HCT116 (cell line): ENCODE results near the gene UCP1. TPM values are rescaled to one million over a fixed set of nuclear protein-coding genes. Genes with fewer than 3 reads are reported as not detected.

Source experiments
- ATAC-seq: fragments of 200-7000 bp; cut with Tn5 transposase; 2 replicates; pipeline ENCODE4 v1.9.1; 2020; ENCODE audit warnings: mild to moderate bottlenecking, moderate library complexity
- BruUV-seq: library from RNA; stranded (reverse); fragments of 400-500 nt; replicated peaks from 2 replicates; lab custom pipeline; 2021; lab: Mats Ljungman, UMichigan
- CTCF ChIA-PET: fragments of 300-600 bp; sonication (Branson Sonifier 250); formaldehyde crosslinking; loops from one replicate; lab custom pipeline; 2021; ENCODE audit warnings: antibody characterized with exemption; lab: Charles Lee
- POLR2A ChIA-PET: fragments of 300-600, 350-600 bp; sonication (Branson Sonifier 250); formaldehyde crosslinking; loops from one replicate; lab custom pipeline; 2021; ENCODE audit warnings: antibody characterized with exemption; lab: Charles Lee
- RAD21 ChIA-PET, 2 experiments: fragments of 300-600 bp; sonication (Branson Sonifier 250); formaldehyde crosslinking; loops; one replicate each; lab custom pipeline; 2023; ENCODE audit warnings: low total read pairs in 2 of 2; ENCODE audit not compliant: uncharacterized antibody in 2 of 2, unreplicated experiment in 2 of 2, low non-redundant PET in 1 of 2; lab: Charles Lee
- DNase-seq: peaks from one replicate; pipeline ENCODE4 v3.0.0-alpha.2; 2010; ENCODE audit warnings: low read depth, low spot score
- H2AFZ ChIP-seq: fragments of 200-600 bp; shearing (Covaris generic), sonication (generic); 2 replicates; pipeline ENCODE4 v1.6.1; 2017; ENCODE audit warnings: low read depth, mixed run types, mixed read lengths, antibody characterized with exemption, low read length; ENCODE audit not compliant: poor library complexity, severe bottlenecking
- H3K27ac ChIP-seq: 2 replicates; pipeline ENCODE4 v1.5.1; 2012; ENCODE audit warnings: low read depth, low read length
- H3K27me3 ChIP-seq: fragments of 200-600 bp; sonication (generic); 2 replicates; pipeline ENCODE4 v1.6.1; 2016; ENCODE audit warnings: mixed run types, low read length, mixed read lengths; ENCODE audit not compliant: insufficient read depth
- H3K36me3 ChIP-seq, 2 experiments: fragments of 200-500 bp in 1 of 2; fragments of 200-600 bp in 1 of 2; sonication (Bioruptor generic) in 1 of 2; sonication (generic) in 1 of 2; 2 replicates each; pipeline versions ENCODE4 v1.5.1 to v1.6.1; 2014 to 2016; ENCODE audit warnings: low read length in 2 of 2, inconsistent platforms in 1 of 2, mixed read lengths in 1 of 2, mixed run types in 1 of 2; ENCODE audit not compliant: insufficient read depth in 2 of 2, control insufficient read depth in 1 of 2
- H3K4me1 ChIP-seq, 2 experiments: fragments of 200-600 bp in 1 of 2; sonication (generic) in 1 of 2; 2 replicates each; pipeline versions ENCODE4 v1.5.1 to v1.6.1; 2012 to 2017; ENCODE audit warnings: low read length in 2 of 2, inconsistent platforms in 1 of 2, mild to moderate bottlenecking in 1 of 2, mixed read lengths in 1 of 2, mixed run types in 1 of 2, moderate library complexity in 1 of 2; ENCODE audit not compliant: insufficient read depth in 2 of 2, control insufficient read depth in 1 of 2
- H3K4me2 ChIP-seq: fragments of 200-600 bp; sonication (generic); 2 replicates; pipeline ENCODE4 v1.6.1; 2017; ENCODE audit warnings: mixed run types, low read length, mixed read lengths
- H3K4me3 ChIP-seq, 2 experiments: fragments of 200-600 bp in 1 of 2; sonication (generic) in 1 of 2; replicated peaks in 1 of 2; 2 replicates each; pipeline ENCODE4 v1.5.1; 2011 to 2016; ENCODE audit warnings: low read length in 2 of 2, control low read depth in 1 of 2, low read depth in 1 of 2, mild to moderate bottlenecking in 1 of 2, mixed read lengths in 1 of 2, mixed run types in 1 of 2
- H3K79me2 ChIP-seq: fragments of 200-600 bp; sonication (generic); 2 replicates; pipeline ENCODE4 v1.6.1; 2017; ENCODE audit warnings: mild to moderate bottlenecking, mixed run types, low read length, moderate library complexity, mixed read lengths; ENCODE audit not compliant: insufficient read depth
- H3K9ac ChIP-seq: fragments of 200-600 bp; sonication (generic); 2 replicates; pipeline ENCODE4 v1.6.1; 2016; ENCODE audit warnings: low read length, mixed read lengths
- H3K9me2 ChIP-seq: fragments of 200-600 bp; sonication (generic), shearing (Covaris generic); 2 replicates; pipeline ENCODE4 v1.6.1; 2017; ENCODE audit warnings: mixed run types, mild to moderate bottlenecking, moderate library complexity; ENCODE audit not compliant: insufficient read depth
- H3K9me3 ChIP-seq, 2 experiments: fragments of 200-500 bp in 1 of 2; fragments of 200-600 bp in 1 of 2; sonication (Bioruptor generic) in 1 of 2; sonication (generic) in 1 of 2; 2 replicates each; pipeline ENCODE4 v1.6.1; 2014 to 2017; ENCODE audit warnings: low read length in 2 of 2, mixed read lengths in 2 of 2, inconsistent platforms in 1 of 2, low read depth in 1 of 2, mild to moderate bottlenecking in 1 of 2, mixed run types in 1 of 2, moderate library complexity in 1 of 2; ENCODE audit not compliant: control insufficient read depth in 1 of 2, insufficient read depth in 1 of 2
- H4K20me1 ChIP-seq: fragments of 200-600 bp; sonication (generic), shearing (Covaris generic); 2 replicates; pipeline ENCODE4 v1.6.1; 2017; ENCODE audit warnings: mixed run types, mild to moderate bottlenecking, moderate library complexity; ENCODE audit not compliant: insufficient read depth
- ATF3 ChIP-seq: IDR thresholded peaks from 2 replicates; pipeline ENCODE4 v1.6.1; 2012
- CBX3 ChIP-seq: IDR thresholded peaks from 2 replicates; pipeline ENCODE4 v1.6.1; 2012; ENCODE audit warnings: low read depth
- CEBPB ChIP-seq: IDR thresholded peaks from 2 replicates; pipeline ENCODE4 v1.6.1; 2012; ENCODE audit warnings: low read depth
- CTCF ChIP-seq, 3 experiments: fragments of 200-600 bp in 1 of 3; sonication (generic) in 1 of 3; IDR thresholded peaks in 2 of 3; conservative IDR thresholded peaks in 1 of 3; 2 replicates each; pipeline ENCODE4 v1.5.1; 2012 to 2017; ENCODE audit warnings: low read depth in 2 of 3, low read length in 2 of 3, antibody characterized with exemption in 1 of 3, borderline replicate concordance in 1 of 3, control low read depth in 1 of 3, mild to moderate bottlenecking in 1 of 3, mixed read lengths in 1 of 3, mixed run types in 1 of 3, moderate library complexity in 1 of 3; ENCODE audit not compliant: insufficient read depth in 1 of 3
- EGR1 ChIP-seq: IDR thresholded peaks from 2 replicates; pipeline ENCODE4 v1.6.1; 2012; ENCODE audit warnings: low read depth
- EZH2 ChIP-seq: fragments of 200-600 bp; sonication (generic); IDR thresholded peaks from 2 replicates; pipeline ENCODE4 v1.6.1; 2017; ENCODE audit warnings: antibody characterized with exemption, mixed run types
- EZH2phosphoT487 ChIP-seq: fragments of 200-600 bp; IDR thresholded peaks from 2 replicates; pipeline ENCODE4 v1.6.1; 2018; ENCODE audit warnings: antibody characterized with exemption, borderline replicate concordance
- JUND ChIP-seq: IDR thresholded peaks from 2 replicates; pipeline ENCODE4 v1.6.1; 2012
- MAX ChIP-seq: IDR thresholded peaks from 2 replicates; pipeline ENCODE4 v1.6.1; 2012
- POLR2A ChIP-seq: IDR thresholded peaks from 2 replicates; pipeline ENCODE4 v1.7.0; 2011; ENCODE audit warnings: borderline replicate concordance; ENCODE audit not compliant: insufficient read depth, insufficient read length; ENCODE audit errors: extremely low read depth
- POLR2AphosphoS5 ChIP-seq: IDR thresholded peaks from 2 replicates; pipeline ENCODE4 v1.6.1; 2011; ENCODE audit warnings: mild to moderate bottlenecking, low read depth, low read length, moderate library complexity
- RAD21 ChIP-seq: IDR thresholded peaks from 2 replicates; pipeline ENCODE4 v1.6.1; 2012; ENCODE audit warnings: low read depth, mild to moderate bottlenecking
- REST ChIP-seq: IDR thresholded peaks from 2 replicates; pipeline ENCODE4 v1.6.1; 2012; ENCODE audit warnings: low read depth
- SIN3A ChIP-seq: IDR thresholded peaks from 2 replicates; pipeline ENCODE4 v1.6.1; 2012; ENCODE audit warnings: low read depth
- SP1 ChIP-seq: IDR thresholded peaks from 2 replicates; pipeline ENCODE4 v1.6.1; 2012; ENCODE audit warnings: low read depth
- SRF ChIP-seq: IDR thresholded peaks from 2 replicates; pipeline ENCODE4 v1.6.1; 2012; ENCODE audit warnings: low read depth
- TCF7L2 ChIP-seq: IDR thresholded peaks from 2 replicates; pipeline ENCODE4 v1.7.0; 2011; ENCODE audit warnings: borderline replicate concordance, inconsistent platforms; ENCODE audit not compliant: insufficient read depth, insufficient read length; ENCODE audit errors: extremely low read depth
- ZFX ChIP-seq: fragments of 450-650 bp; IDR thresholded peaks from 2 replicates; pipeline ENCODE4 v1.6.1; 2017
- ZNF274 ChIP-seq: fragments of 200-500 bp; sonication (Bioruptor generic); IDR thresholded peaks from 2 replicates; pipeline ENCODE4 v1.6.1; 2014; ENCODE audit warnings: mild to moderate bottlenecking, low read depth, low read length, inconsistent platforms
- intact Hi-C: fragments of 100-400 bp; cut with micrococcal nuclease; formaldehyde crosslinking; loops from 2 replicates; pipeline ENCODE4 v1.10.0; 2022
- total RNA-seq: library from RNA; stranded (reverse); gene quantifications from one replicate; pipeline ENCODE4 v1.2.1, GENCODE V29; 2021; ENCODE audit not compliant: unreplicated experiment

UCP1 gene
- total RNA-seq, 1 experiment from 2014 or later = not detected

- Histone ChIP-seq H3K9ac (no peak overlapping the region), H2AFZ (no peak overlapping the region), H3K4me2 (no peak overlapping the region), H3K4me3 (no peak overlapping the region), H3K4me1 (no peaks in the 10 kb centered on the region), H3K36me3 (peaks cover 0 to 9% of the 10 kb centered on the region in 2 experiments; a peak in 2 of 4 replicates), H4K20me1 (no peaks in the 10 kb centered on the region), H3K9me3 (no peaks in the 10 kb centered on the region), H3K9me2 (no peaks in the 10 kb centered on the region), H3K27me3 (no peaks in the 10 kb centered on the region), H3K27ac (no peak overlapping the region), H3K79me2 (no peaks in the 10 kb centered on the region)
- DNase-seq (no peak), ATAC-seq (no peak)
- ChIA-PET CTCF (no interaction called here), RAD21 (no interaction called here), POLR2A (no interaction called here)
- TF ChIP-seq ZFX = no peak
- no peak for TF ChIP-seq POLR2AphosphoS5
- no peak for TF ChIP-seq ZNF274
- TF ChIP-seq POLR2A = no peak
- TF ChIP-seq EZH2 = no peak
- TF ChIP-seq SRF = no peak
- TF ChIP-seq TCF7L2 = no peak
- no peak for TF ChIP-seq JUND
- TF ChIP-seq ATF3 = no peak
- TF ChIP-seq SIN3A = no peak
- TF ChIP-seq RAD21 = no peak
- TF ChIP-seq CTCF (IDR thresholded peaks at IDR 0.05 in 2 of 3, conservative IDR thresholded peaks at IDR 0.05 in 1 of 3; ENCODE audit: borderline replicate concordance in 1 of 3, insufficient read depth in 1 of 3, low read depth in 2 of 3, low read length in 2 of 3) = no peak
- no peak for TF ChIP-seq REST
- TF ChIP-seq CEBPB = no peak
- no peak for TF ChIP-seq EZH2phosphoT487
- no peak for TF ChIP-seq CBX3
- TF ChIP-seq SP1 = no peak
- TF ChIP-seq EGR1 = no peak
- TF ChIP-seq MAX = no peak
- intact Hi-C loops = no loop called here
- BruUV-seq = no TSS peak
These were observed 34.7 kb downstream of the UCP1 start for GRCh38 chr4:140533951-140534480.
